Measurements from ENCODE around the gene IL17B.

Gene IL17B

GRCh38 chr5:149423794-149424268 is 44.7 kb upstream of the IL17B start:
- FAIRE-seq (no peak), DNase-seq (ENCODE audit: insufficient read length, low spot score) (no peak)
- TF ChIP-seq CTCF (IDR thresholded peaks at IDR 0.05; ENCODE audit: insufficient read depth, missing control alignments): no peak

- FAIRE-seq (no peak), DNase-seq (ENCODE audit: insufficient read length, low spot score) (no peak)
- no peak for TF ChIP-seq CTCF (IDR thresholded peaks at IDR 0.05; ENCODE audit: insufficient read depth, missing control alignments)
Measured at GRCh38 chr5:149423049-149423793, 44.1 kb upstream of the IL17B start.

GRCh38 chr5:149422366-149423048 is 43.4 kb upstream of the IL17B start:
- DNase-seq (ENCODE audit: insufficient read length, low spot score) (peak; percentile 81), FAIRE-seq (no peak)

DNA sequence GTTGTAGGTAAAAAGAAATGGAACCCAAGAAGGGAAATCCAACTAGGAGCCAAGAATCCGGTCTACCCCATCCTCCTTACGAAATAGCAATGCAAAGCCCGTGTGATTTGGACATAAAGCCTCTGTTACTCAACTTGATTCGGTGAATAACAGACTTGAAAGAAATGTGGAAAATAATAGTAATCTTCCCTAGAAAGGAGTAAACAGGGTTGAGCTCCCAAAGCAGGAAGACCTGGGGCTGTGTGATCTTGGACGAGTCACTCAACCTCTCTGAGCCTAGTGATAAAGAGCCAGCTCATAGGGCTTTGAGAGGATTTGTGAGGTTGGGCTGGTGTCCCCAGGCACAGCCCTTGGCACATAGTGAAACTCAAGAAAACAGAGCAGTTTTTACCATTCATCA is 42.7 kb upstream of the IL17B start:
- DNase-seq (ENCODE audit: insufficient read length, low spot score) (no peak), FAIRE-seq (no peak)
- no peak for TF ChIP-seq CTCF (IDR thresholded peaks at IDR 0.05; ENCODE audit: insufficient read depth, missing control alignments)

More at GRCh38 chr5:149422366-149423048, 43.4 kb upstream of the IL17B start:
- no peak for TF ChIP-seq CTCF (IDR thresholded peaks at IDR 0.05; ENCODE audit: insufficient read depth, missing control alignments)

DNA sequence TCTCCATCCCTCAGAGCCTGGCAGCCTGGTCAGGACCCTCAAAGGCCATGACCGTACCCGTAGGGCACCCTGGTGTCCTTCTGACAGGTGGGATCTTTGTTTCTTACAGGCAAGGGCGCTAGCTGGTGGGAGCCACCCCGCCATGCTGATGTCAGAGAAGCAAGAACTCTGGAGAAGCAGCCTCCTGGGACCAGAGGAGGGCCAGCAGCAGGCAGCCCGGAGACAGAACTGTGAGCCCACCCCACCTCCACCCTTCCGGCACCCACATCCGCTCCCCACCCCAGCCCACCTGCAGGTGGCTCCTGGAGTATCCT is 42.2 kb upstream of the IL17B start:
- FAIRE-seq (no peak), DNase-seq (ENCODE audit: insufficient read length, low spot score) (no peak)
- TF ChIP-seq CTCF (IDR thresholded peaks at IDR 0.05; ENCODE audit: insufficient read depth, missing control alignments): no peak

- FAIRE-seq: no peak
- no peak for TF ChIP-seq CTCF (IDR thresholded peaks at IDR 0.05; ENCODE audit: insufficient read depth, missing control alignments)
Measured at GRCh38 chr5:149420545-149421371, 41.7 kb upstream of the IL17B start.

More at GRCh38 chr5:149420545-149421371, 41.7 kb upstream of the IL17B start:
- DNase-seq (ENCODE audit: insufficient read length, low spot score): no peak

Measured in D721Med (cell line).